Bronchial epithelial cell (primary cell): ENCODE measurements around the gene BCAS3. TPM values are rescaled to one million over a fixed set of nuclear protein-coding genes. Genes with fewer than 3 reads are reported as not detected.

Source experiments
- DNase-seq: peaks from one replicate; pipeline ENCODE4 v3.0.0-alpha.2; 2010; ENCODE audit warnings: low read depth
- FAIRE-seq: peaks from 2 replicates; lab custom pipeline; 2011; peaks lifted over from hg19 to GRCh38; lab: Jason Lieb, UNC
- H3K27me3 ChIP-seq: 2 replicates; pipeline ENCODE4 v1.5.1; 2011; ENCODE audit warnings: low read length; ENCODE audit not compliant: control insufficient read depth, insufficient read depth
- H3K36me3 ChIP-seq: 2 replicates; pipeline ENCODE4 v1.5.1; 2011; ENCODE audit warnings: low read length; ENCODE audit not compliant: control insufficient read depth, insufficient read depth
- H3K4me3 ChIP-seq: 2 replicates; pipeline ENCODE4 v1.5.1; 2011; ENCODE audit warnings: mild to moderate bottlenecking, low read depth, low read length, control low read depth
- CTCF ChIP-seq: IDR thresholded peaks from 2 replicates; pipeline ENCODE4 v1.5.1; 2011; ENCODE audit warnings: mild to moderate bottlenecking, moderate library complexity, low read length, control low read depth, inconsistent platforms; ENCODE audit not compliant: insufficient read depth, severe bottlenecking
- total RNA-seq: library from RNA; depleted of rRNA; stranded (reverse); fragments of >200 nt; gene quantifications from 2 replicates; pipeline ENCODE4 v1.2.1, GENCODE V29; 2014

BCAS3 gene
- total RNA-seq, 1 donor from 2014 or later: 10.3 TPM

- Histone ChIP-seq H3K4me3 (no peak overlapping the region), H3K36me3 (no peaks in the 10 kb centered on the region), H3K27me3 (no peaks in the 10 kb centered on the region)
- TF ChIP-seq CTCF: no peak
- FAIRE-seq: no peak
- no peak for DNase-seq
These were observed 647.3 kb downstream of the BCAS3 start for GRCh38 chr17:61324950-61325349.

- DNase-seq (no peak), FAIRE-seq (no peak)
- H3K36me3 ChIP-seq: no peaks in the 10 kb centered on the region
- no peaks in the 10 kb centered on the region for H3K27me3 ChIP-seq
- no peak overlapping the region for H3K4me3 ChIP-seq
- TF ChIP-seq CTCF: no peak
These were observed 647.9 kb downstream of the BCAS3 start for GRCh38 chr17:61325382-61326073.

- DNase-seq: no peak
- TF ChIP-seq CTCF: no peak
- Histone ChIP-seq H3K36me3 (no peaks in the 10 kb centered on the region), H3K27me3 (no peaks in the 10 kb centered on the region), H3K4me3 (no peak overlapping the region)
- FAIRE-seq: no peak
These were observed 648.7 kb downstream of the BCAS3 start for GRCh38 chr17:61326330-61326729.

GRCh38 chr17:61328351-61328750, 650.7 kb downstream of the BCAS3 start:
- no peaks in the 10 kb centered on the region for H3K27me3 ChIP-seq
- no peak for DNase-seq
- TF ChIP-seq CTCF: no peak
- no peak for FAIRE-seq
- no peak overlapping the region for H3K4me3 ChIP-seq
- H3K36me3 ChIP-seq: no peaks in the 10 kb centered on the region

GRCh38 chr17:61330174-61331150, 652.8 kb downstream of the BCAS3 start:
- FAIRE-seq (no peak), DNase-seq (no peak)
- no peaks in the 10 kb centered on the region for H3K27me3 ChIP-seq
- TF ChIP-seq CTCF: no peak
- no peaks in the 10 kb centered on the region for H3K36me3 ChIP-seq
- no peak overlapping the region for H3K4me3 ChIP-seq
